ENCODE measurements around the gene URB1. TPM values are rescaled to one million over a fixed set of nuclear protein-coding genes. Genes with fewer than 3 reads are reported as not detected.

The URB1 gene
- polyA plus RNA-seq, 4 donors, result 0.67 to 8.5 (median 3.4) TPM

GRCh38 chr21:32300117-32300681 is 92.6 kb downstream of the URB1 start:
- no peak for FAIRE-seq
- WGBS, 3 donors, result 92 to 95% (median 92%) methylated on average over 41 of the region's 41 CpGs
- no peak overlapping the region for H3K4me3 ChIP-seq (ENCODE audit: low read depth in 1 of 3, low read length in 3 of 3)

DNA sequence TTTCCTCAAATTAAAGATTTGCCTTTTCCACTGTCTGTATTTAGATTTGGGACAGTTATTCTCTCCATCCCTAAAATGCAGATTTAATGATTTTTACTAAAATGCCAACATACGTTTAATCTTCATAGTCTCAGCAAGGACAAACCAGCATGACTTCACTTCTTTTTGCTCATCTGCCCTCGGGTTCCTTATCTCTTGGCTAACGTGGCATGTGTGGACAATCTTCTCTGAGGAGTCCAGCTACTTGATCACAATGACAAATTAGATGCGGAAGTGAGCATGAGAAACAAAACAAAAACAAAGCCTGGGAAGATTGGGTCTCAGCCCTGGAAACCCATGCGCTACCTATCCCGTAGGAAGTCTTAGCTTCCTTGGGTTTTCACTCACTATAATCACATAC is 93.1 kb downstream of the URB1 start:
- WGBS, 3 donors, result 82 to 90% (median 86%) methylated on average over 6 of the region's 6 CpGs
- no peak for FAIRE-seq

More at GRCh38 chr21:32300117-32300681, 92.6 kb downstream of the URB1 start:
- no peaks in the 10 kb centered on the region for H3K9me3 ChIP-seq (ENCODE audit: control insufficient read depth in 2 of 2, insufficient read depth in 1 of 2, low read depth in 1 of 2, low read length in 1 of 2)
- no peak for DNase-seq
- H3K27me3 ChIP-seq (ENCODE audit: control insufficient read depth in 3 of 3, insufficient read depth in 3 of 3, low read length in 3 of 3), result no peaks in the 10 kb centered on the region
- no peaks in the 10 kb centered on the region for H3K4me1 ChIP-seq (ENCODE audit: control insufficient read depth in 3 of 3, insufficient read depth in 2 of 3, low read depth in 1 of 3, low read length in 2 of 3)
- no peak overlapping the region for H3K27ac ChIP-seq (ENCODE audit: low read depth in 1 of 3, low read length in 2 of 3)
- H3K36me3 ChIP-seq (ENCODE audit: control insufficient read depth in 3 of 3, insufficient read depth in 2 of 3, low read depth in 1 of 3, low read length in 3 of 3), result peaks cover 0 to 8% (median 0%) of the 10 kb centered on the region in 3 donors

GRCh38 chr21:32298658-32299081 is 94.1 kb downstream of the URB1 start, which contains the start of gene MRAP:
MRAP (plus strand) TSS chr21:32298855; CDS start chr21:32298972, 117 bp downstream.
- Histone ChIP-seq H3K27ac (ENCODE audit: low read depth in 1 of 3, low read length in 2 of 3) (no peak within 1 kb of the TSS), H3K27me3 (ENCODE audit: control insufficient read depth in 3 of 3, insufficient read depth in 3 of 3, low read length in 3 of 3) (no peaks in the 10 kb centered on the region), H3K36me3 (ENCODE audit: control insufficient read depth in 3 of 3, insufficient read depth in 2 of 3, low read depth in 1 of 3, low read length in 3 of 3) (peaks cover 0 to 8% (median 0%) of the 10 kb centered on the region in 3 donors), H3K9me3 (ENCODE audit: control insufficient read depth in 2 of 2, insufficient read depth in 1 of 2, low read depth in 1 of 2, low read length in 1 of 2) (no peaks in the 10 kb centered on the region), H3K4me1 (ENCODE audit: control insufficient read depth in 3 of 3, insufficient read depth in 2 of 3, low read depth in 1 of 3, low read length in 2 of 3) (no peaks in the 10 kb centered on the region), H3K4me3 (ENCODE audit: low read depth in 1 of 3, low read length in 3 of 3) (no peak within 1 kb of the TSS)
- FAIRE-seq (no peak), DNase-seq (no peak)
- 83 to 87% (median 86%) methylated on average over 14 of the region's 14 CpGs for WGBS, 3 donors

More for the DNA sequence above, 93.1 kb downstream of the URB1 start:
- Histone ChIP-seq H3K4me1 (ENCODE audit: control insufficient read depth in 3 of 3, insufficient read depth in 2 of 3, low read depth in 1 of 3, low read length in 2 of 3) (no peaks in the 10 kb centered on the region), H3K9me3 (ENCODE audit: control insufficient read depth in 2 of 2, insufficient read depth in 1 of 2, low read depth in 1 of 2, low read length in 1 of 2) (no peaks in the 10 kb centered on the region), H3K27ac (ENCODE audit: low read depth in 1 of 3, low read length in 2 of 3) (no peak overlapping the region), H3K36me3 (ENCODE audit: control insufficient read depth in 3 of 3, insufficient read depth in 2 of 3, low read depth in 1 of 3, low read length in 3 of 3) (peaks cover 0 to 8% (median 0%) of the 10 kb centered on the region in 3 donors), H3K4me3 (ENCODE audit: low read depth in 1 of 3, low read length in 3 of 3) (no peak overlapping the region), H3K27me3 (ENCODE audit: control insufficient read depth in 3 of 3, insufficient read depth in 3 of 3, low read length in 3 of 3) (no peaks in the 10 kb centered on the region)
- no peak for DNase-seq

DNA sequence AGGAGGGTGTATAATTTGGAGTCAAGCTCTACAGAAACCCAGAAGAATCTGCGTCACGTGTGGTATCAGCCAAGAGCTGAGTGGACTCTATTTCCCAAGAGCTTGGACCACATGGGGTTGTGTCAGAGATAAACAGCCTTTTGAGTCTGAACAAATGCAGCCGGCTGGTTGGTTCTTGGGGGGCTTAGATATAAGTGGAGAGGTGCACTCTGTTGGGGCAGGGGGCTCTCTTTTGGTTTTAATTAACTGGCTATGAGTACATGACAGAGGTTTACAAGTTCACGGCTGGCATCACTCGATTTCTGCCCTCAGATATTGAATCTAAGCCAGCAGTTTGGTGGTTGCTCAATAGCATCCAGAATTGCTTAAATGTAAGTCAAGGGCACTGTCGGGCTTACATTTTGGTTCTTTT is 94.7 kb downstream of the URB1 start:
- DNase-seq (no peak), FAIRE-seq (no peak)
- no peaks in the 10 kb centered on the region for H3K4me1 ChIP-seq (ENCODE audit: control insufficient read depth in 3 of 3, insufficient read depth in 2 of 3, low read depth in 1 of 3, low read length in 2 of 3)
- 81 to 93% (median 92%) methylated on average over 6 of the region's 6 CpGs for WGBS, 3 donors
- H3K27ac ChIP-seq (ENCODE audit: low read depth in 1 of 3, low read length in 2 of 3), result no peak overlapping the region
- H3K27me3 ChIP-seq (ENCODE audit: control insufficient read depth in 3 of 3, insufficient read depth in 3 of 3, low read length in 3 of 3), result no peaks in the 10 kb centered on the region
- H3K36me3 ChIP-seq (ENCODE audit: control insufficient read depth in 3 of 3, insufficient read depth in 2 of 3, low read depth in 1 of 3, low read length in 3 of 3), result peaks cover 0 to 8% (median 0%) of the 10 kb centered on the region in 3 donors
- H3K4me3 ChIP-seq (ENCODE audit: low read depth in 1 of 3, low read length in 3 of 3), result no peak overlapping the region
- no peaks in the 10 kb centered on the region for H3K9me3 ChIP-seq (ENCODE audit: control insufficient read depth in 2 of 2, insufficient read depth in 1 of 2, low read depth in 1 of 2, low read length in 1 of 2)

GRCh38 chr21:32297449-32297848 is 95.4 kb downstream of the URB1 start:
- peaks cover 0 to 8% (median 0%) of the 10 kb centered on the region in 3 donors for H3K36me3 ChIP-seq (ENCODE audit: control insufficient read depth in 3 of 3, insufficient read depth in 2 of 3, low read depth in 1 of 3, low read length in 3 of 3)
- H3K27ac ChIP-seq (ENCODE audit: low read depth in 1 of 3, low read length in 2 of 3), result no peak overlapping the region
- no peaks in the 10 kb centered on the region for H3K4me1 ChIP-seq (ENCODE audit: control insufficient read depth in 3 of 3, insufficient read depth in 2 of 3, low read depth in 1 of 3, low read length in 2 of 3)
- no peaks in the 10 kb centered on the region for H3K27me3 ChIP-seq (ENCODE audit: control insufficient read depth in 3 of 3, insufficient read depth in 3 of 3, low read length in 3 of 3)
- FAIRE-seq, result no peak
- no peak overlapping the region for H3K4me3 ChIP-seq (ENCODE audit: low read depth in 1 of 3, low read length in 3 of 3)
- no peak for DNase-seq
- H3K9me3 ChIP-seq (ENCODE audit: control insufficient read depth in 2 of 2, insufficient read depth in 1 of 2, low read depth in 1 of 2, low read length in 1 of 2), result no peaks in the 10 kb centered on the region
- WGBS, 3 donors, result 85 to 91% (median 90%) methylated on average over 7 of the region's 7 CpGs

DNA sequence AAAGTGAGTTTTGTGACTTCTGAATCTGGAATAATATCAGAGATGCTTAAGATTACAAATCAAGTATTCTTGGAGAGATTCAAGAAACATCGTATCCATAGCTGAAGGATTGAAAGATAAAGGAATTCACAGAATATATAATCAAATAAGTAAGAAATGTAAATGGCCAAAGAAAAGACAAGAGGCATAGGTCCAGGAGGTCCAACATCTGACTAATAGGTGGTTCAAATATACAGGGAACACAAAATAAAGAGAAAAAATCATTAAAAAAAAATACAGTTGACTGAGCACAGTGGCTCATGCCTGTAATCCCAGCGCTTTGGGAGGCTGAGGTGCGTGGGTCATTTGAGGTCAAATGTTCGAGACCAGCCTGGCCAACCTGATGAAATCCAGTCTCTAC is 107.3 kb downstream of the URB1 start:
- FAIRE-seq, result no peak

GRCh38 chr21:32282992-32283391 is 109.8 kb downstream of the URB1 start:
- Histone ChIP-seq H3K9me3 (ENCODE audit: control insufficient read depth in 2 of 2, insufficient read depth in 1 of 2, low read depth in 1 of 2, low read length in 1 of 2) (peaks cover 0 to 5% of the 10 kb centered on the region in 2 donors), H3K36me3 (ENCODE audit: control insufficient read depth in 3 of 3, insufficient read depth in 2 of 3, low read depth in 1 of 3, low read length in 3 of 3) (peaks cover 0 to 2% (median 0%) of the 10 kb centered on the region in 3 donors), H3K27me3 (ENCODE audit: control insufficient read depth in 3 of 3, insufficient read depth in 3 of 3, low read length in 3 of 3) (no peaks in the 10 kb centered on the region), H3K4me1 (ENCODE audit: control insufficient read depth in 3 of 3, insufficient read depth in 2 of 3, low read depth in 1 of 3, low read length in 2 of 3) (peaks cover 0 to 5% (median 2%) of the 10 kb centered on the region in 3 donors), H3K27ac (ENCODE audit: low read depth in 1 of 3, low read length in 2 of 3) (no peak overlapping the region), H3K4me3 (ENCODE audit: low read depth in 1 of 3, low read length in 3 of 3) (no peak overlapping the region)
- FAIRE-seq, result no peak
- DNase-seq, result no peak
- WGBS, 3 donors, result 85 to 89% (median 87%) methylated on average over 6 of the region's 6 CpGs

More for the DNA sequence above, 107.3 kb downstream of the URB1 start:
- H3K36me3 ChIP-seq (ENCODE audit: control insufficient read depth in 3 of 3, insufficient read depth in 2 of 3, low read depth in 1 of 3, low read length in 3 of 3), result peaks cover 0 to 2% (median 0%) of the 10 kb centered on the region in 3 donors
- H3K9me3 ChIP-seq (ENCODE audit: control insufficient read depth in 2 of 2, insufficient read depth in 1 of 2, low read depth in 1 of 2, low read length in 1 of 2), result peaks cover 0 to 5% of the 10 kb centered on the region in 2 donors
- H3K4me3 ChIP-seq (ENCODE audit: low read depth in 1 of 3, low read length in 3 of 3), result no peak overlapping the region
- H3K27me3 ChIP-seq (ENCODE audit: control insufficient read depth in 3 of 3, insufficient read depth in 3 of 3, low read length in 3 of 3), result no peaks in the 10 kb centered on the region
- no peak overlapping the region for H3K27ac ChIP-seq (ENCODE audit: low read depth in 1 of 3, low read length in 2 of 3)
- 93 to 96% (median 96%) methylated on average over 4 of the region's 4 CpGs for WGBS, 3 donors
- no peaks in the 10 kb centered on the region for H3K4me1 ChIP-seq (ENCODE audit: control insufficient read depth in 3 of 3, insufficient read depth in 2 of 3, low read depth in 1 of 3, low read length in 2 of 3)
- no peak for DNase-seq

- Histone ChIP-seq H3K27me3 (ENCODE audit: control insufficient read depth in 3 of 3, insufficient read depth in 3 of 3, low read length in 3 of 3) (no peaks in the 10 kb centered on the region), H3K27ac (ENCODE audit: low read depth in 1 of 3, low read length in 2 of 3) (no peak overlapping the region), H3K36me3 (ENCODE audit: control insufficient read depth in 3 of 3, insufficient read depth in 2 of 3, low read depth in 1 of 3, low read length in 3 of 3) (peaks cover 0 to 2% (median 0%) of the 10 kb centered on the region in 3 donors), H3K4me3 (ENCODE audit: low read depth in 1 of 3, low read length in 3 of 3) (no peak overlapping the region), H3K9me3 (ENCODE audit: control insufficient read depth in 2 of 2, insufficient read depth in 1 of 2, low read depth in 1 of 2, low read length in 1 of 2) (peaks cover 0 to 5% of the 10 kb centered on the region in 2 donors), H3K4me1 (ENCODE audit: control insufficient read depth in 3 of 3, insufficient read depth in 2 of 3, low read depth in 1 of 3, low read length in 2 of 3) (peaks cover 0 to 5% (median 2%) of the 10 kb centered on the region in 3 donors)
- DNase-seq (no peak), FAIRE-seq (no peak)
- 91 to 96% (median 94%) methylated on average over 7 of the region's 7 CpGs for WGBS, 3 donors
Measured at GRCh38 chr21:32281531-32281930, 111.3 kb downstream of the URB1 start.

DNA sequence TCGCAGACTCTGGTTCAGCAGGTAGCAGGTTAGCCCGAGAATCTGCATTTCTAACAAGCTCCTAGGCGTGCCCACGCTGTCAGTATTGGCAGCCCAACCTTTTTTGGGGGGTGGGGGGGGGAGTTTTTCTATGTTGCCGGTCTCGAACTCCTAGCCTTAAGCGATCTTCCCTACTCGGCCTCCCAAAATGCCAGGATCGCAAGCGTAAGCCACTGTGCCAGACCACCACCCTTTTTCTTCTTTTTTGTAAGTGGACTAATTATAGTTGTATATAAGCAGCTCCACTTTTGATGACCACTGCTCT is 113.5 kb downstream of the URB1 start:
- no peak for DNase-seq
- Histone ChIP-seq H3K27ac (ENCODE audit: low read depth in 1 of 3, low read length in 2 of 3) (peak overlapping the region in 2 of 3 donors; percentile 9 to 64), H3K4me3 (ENCODE audit: low read depth in 1 of 3, low read length in 3 of 3) (peak overlapping the region; percentile 45 to 91 (median 61)), H3K9me3 (ENCODE audit: control insufficient read depth in 2 of 2, insufficient read depth in 1 of 2, low read depth in 1 of 2, low read length in 1 of 2) (no peaks in the 10 kb centered on the region), H3K36me3 (ENCODE audit: control insufficient read depth in 3 of 3, insufficient read depth in 2 of 3, low read depth in 1 of 3, low read length in 3 of 3) (peaks cover 0 to 2% (median 0%) of the 10 kb centered on the region in 3 donors), H3K4me1 (ENCODE audit: control insufficient read depth in 3 of 3, insufficient read depth in 2 of 3, low read depth in 1 of 3, low read length in 2 of 3) (peaks cover 0 to 5% (median 2%) of the 10 kb centered on the region in 3 donors), H3K27me3 (ENCODE audit: control insufficient read depth in 3 of 3, insufficient read depth in 3 of 3, low read length in 3 of 3) (no peaks in the 10 kb centered on the region)
- 1 to 9% (median 5%) methylated on average over 10 of the region's 10 CpGs for WGBS, 3 donors
- no peak for FAIRE-seq
